A172 (cell line): ENCODE data around the gene GUCY1B1. TPM values are rescaled to one million over a fixed set of nuclear protein-coding genes. Genes with fewer than 3 reads are reported as not detected.

Experiments
- total RNA-seq: library from RNA; depleted of rRNA; stranded (reverse); fragments of >200 nt; shearing (Covaris generic); gene quantifications from 2 replicates; pipeline ENCODE4 v1.2.3, GENCODE V29; 2014; rRNA removed

The GUCY1B1 gene
- total RNA-seq, 1 experiment from 2014 or later: 6.1 TPM

Other genes starting within 250 kb of the GUCY1B1 start
- gene GUCY1A1, start 92.2 kb upstream of the GUCY1B1 start, total RNA-seq: 0.05 and 2.9 TPM in 2 replicates
- gene ASIC5, start 107.3 kb downstream of the GUCY1B1 start, total RNA-seq: not detected in 2 replicates
- 235 and 369 TPM in 2 replicates for gene TDO2, start 144.7 kb downstream of the GUCY1B1 start, total RNA-seq
- 14.1 and 14.6 TPM in 2 replicates for gene CTSO, start 194.8 kb downstream of the GUCY1B1 start, total RNA-seq